SK-N-SH (cell line): ENCODE measurements around the gene F5. TPM values are rescaled to one million over a fixed set of nuclear protein-coding genes. Genes with fewer than 3 reads are reported as not detected.

Experiments used
- CTCF ChIA-PET: fragments of 300-600, 350-600 bp; formaldehyde crosslinking; extraction: SDS; loops from one replicate; lab custom pipeline; 2021; lab: Yijun Ruan, JAX
- POLR2A ChIA-PET: fragments of 350-600 bp; sonication (Branson Sonifier 250); formaldehyde crosslinking; extraction: SDS; loops from one replicate; lab custom pipeline; 2020; ENCODE audit warnings: antibody characterized with exemption, inconsistent platforms; lab: Yijun Ruan, JAX
- DNase-seq: peaks from one replicate; pipeline ENCODE4 v3.0.0; 2012
- H2AFZ ChIP-seq: fragments of 200-600 bp; sonication (generic); 2 replicates; pipeline ENCODE4 v1.8.1; 2016; ENCODE audit warnings: antibody characterized with exemption, mild to moderate bottlenecking, low read depth
- H3F3A ChIP-seq: fragments of 200-600 bp; sonication (generic); replicated peaks from 2 replicates; pipeline ENCODE3; 2016; ENCODE audit warnings: antibody characterized with exemption, mild to moderate bottlenecking; ENCODE audit not compliant: insufficient read depth
- H3K27ac ChIP-seq, 2 experiments: fragments of 200-500 bp in 1 of 2; fragments of 200-600 bp in 1 of 2; sonication (Bioruptor generic) in 1 of 2; sonication (generic), shearing (Covaris generic) in 1 of 2; 2 replicates each; pipeline versions ENCODE4 v1.5.1 to v1.6.1; 2014 to 2016; ENCODE audit warnings: low read depth in 2 of 2, inconsistent platforms in 1 of 2, low read length in 1 of 2, mild to moderate bottlenecking in 1 of 2, mixed read lengths in 1 of 2
- H3K27me3 ChIP-seq: fragments of 200-600 bp; sonication (generic), shearing (Covaris generic); 2 replicates; pipeline ENCODE4 v1.6.1; 2016; ENCODE audit warnings: mixed run types; ENCODE audit not compliant: insufficient read depth
- H3K36me3 ChIP-seq, 2 experiments: fragments of 200-500 bp in 1 of 2; fragments of 200-600 bp in 1 of 2; sonication (Bioruptor generic) in 1 of 2; sonication (generic) in 1 of 2; replicated peaks in 1 of 2; 2 replicates each; pipeline versions ENCODE3 to v1.5.1; 2014 to 2016; ENCODE audit warnings: low read length in 1 of 2, mild to moderate bottlenecking in 1 of 2; ENCODE audit not compliant: insufficient read depth in 2 of 2, control insufficient read depth in 1 of 2
- H3K4me1 ChIP-seq, 2 experiments: fragments of 200-500 bp in 1 of 2; fragments of 200-600 bp in 1 of 2; sonication (Bioruptor generic) in 1 of 2; sonication (generic), shearing (Covaris generic) in 1 of 2; 2 replicates each; pipeline versions ENCODE4 v1.5.1 to v1.6.1; 2014 to 2016; ENCODE audit warnings: low read depth in 1 of 2, low read length in 1 of 2, mixed run types in 1 of 2; ENCODE audit not compliant: insufficient read depth in 2 of 2, control insufficient read depth in 1 of 2
- H3K4me2 ChIP-seq: fragments of 200-600 bp; sonication (generic), shearing (Covaris generic); 2 replicates; pipeline ENCODE4 v1.6.1; 2017; ENCODE audit warnings: mixed run types
- H3K4me3 ChIP-seq, 2 experiments: fragments of 200-500 bp in 1 of 2; fragments of 200-600 bp in 1 of 2; sonication (Bioruptor generic) in 1 of 2; sonication (generic), shearing (Covaris generic) in 1 of 2; 2 replicates each; pipeline versions ENCODE4 v1.5.1 to v1.8.1; 2014 to 2016; ENCODE audit warnings: low read depth in 2 of 2, inconsistent platforms in 1 of 2, low read length in 1 of 2, mild to moderate bottlenecking in 1 of 2, mixed read lengths in 1 of 2, moderate library complexity in 1 of 2
- H3K79me2 ChIP-seq: fragments of 200-600 bp; sonication (generic); 2 replicates; pipeline ENCODE4 v1.8.1; 2017; ENCODE audit warnings: mild to moderate bottlenecking; ENCODE audit not compliant: insufficient read depth
- H3K9ac ChIP-seq: fragments of 200-600 bp; sonication (generic); 2 replicates; pipeline ENCODE4 v1.6.1; 2017; ENCODE audit warnings: mixed run types
- H3K9me2 ChIP-seq: fragments of 200-600 bp; sonication (generic); 2 replicates; pipeline ENCODE4 v1.6.1; 2017; ENCODE audit warnings: mixed run types
- H3K9me3 ChIP-seq: fragments of 200-600 bp; sonication (generic); 2 replicates; pipeline ENCODE4 v1.6.1; 2017; ENCODE audit warnings: mixed run types, mild to moderate bottlenecking, moderate library complexity
- H4K20me1 ChIP-seq: fragments of 200-600 bp; sonication (generic); 2 replicates; pipeline ENCODE4 v1.6.1; 2017; ENCODE audit warnings: mild to moderate bottlenecking, mixed run types; ENCODE audit not compliant: insufficient read depth
- ELF1 ChIP-seq: IDR thresholded peaks from 2 replicates; pipeline ENCODE4 v1.4.0; 2012
- EZH2phosphoT487 ChIP-seq: fragments of 200-600 bp; sonication (generic); IDR thresholded peaks from 2 replicates; pipeline ENCODE4 v1.6.1; 2017; ENCODE audit warnings: low read depth, mixed run types, mild to moderate bottlenecking, antibody characterized with exemption, moderate library complexity, borderline replicate concordance
- FOXJ3 ChIP-seq: sonication (generic); formaldehyde crosslinking; IDR thresholded peaks from 2 replicates; pipeline ENCODE4 v1.5.1; 2020; ENCODE audit warnings: mild to moderate bottlenecking, missing genetic modification reagents
- FOXM1 ChIP-seq: IDR thresholded peaks from 2 replicates; pipeline ENCODE4 v1.4.0; 2012; ENCODE audit warnings: low read depth, mild to moderate bottlenecking
- MXI1 ChIP-seq: IDR thresholded peaks from 2 replicates; pipeline ENCODE4 v1.6.1; 2012; ENCODE audit warnings: mild to moderate bottlenecking, low read depth, low read length, improper control_type of control experiment
- RCOR1 ChIP-seq: fragments of 150-350 bp; IDR thresholded peaks from 2 replicates; pipeline ENCODE4 v1.6.1; 2017; ENCODE audit warnings: antibody characterized with exemption, low read length
- RXRA ChIP-seq: IDR thresholded peaks from 2 replicates; pipeline ENCODE4 v1.4.0; 2012; ENCODE audit warnings: low read depth, mild to moderate bottlenecking, borderline replicate concordance
- TAF1 ChIP-seq: IDR thresholded peaks from 2 replicates; pipeline ENCODE4 v1.6.1; 2012; ENCODE audit warnings: low read depth, mild to moderate bottlenecking, low read length, moderate library complexity, borderline replicate concordance
- YY1 ChIP-seq: IDR thresholded peaks from 2 replicates; pipeline ENCODE4 v1.4.0; 2012; ENCODE audit warnings: low read depth, mild to moderate bottlenecking
- WGBS: methylation state at CpG from one replicate; pipeline ENCODE4 v1.1.6; 2017; ENCODE audit warnings: low lambda C conversion rate; 5-methylcytosine and 5-hydroxymethylcytosine counted together
- polyA plus RNA-seq, 3 experiments: library from polyadenylated mRNA; depleted of rRNA; stranded (reverse); fragments of >200 nt; gene quantifications; 2 replicates each; pipeline ENCODE4 v1.2.3, GENCODE V29; 2012
- TF ChIP-seq, protein P1 (sequence below): fragments of 200-600 bp; sonication (generic); IDR thresholded peaks from 2 replicates; pipeline ENCODE4 v1.6.1; 2017; ENCODE audit warnings: antibody characterized with exemption, mild to moderate bottlenecking, moderate library complexity

F5 gene
- polyA plus RNA-seq, 1 of the 3 experiments (the other 2 are of a cell fraction), result under 0.01 TPM

DNA sequence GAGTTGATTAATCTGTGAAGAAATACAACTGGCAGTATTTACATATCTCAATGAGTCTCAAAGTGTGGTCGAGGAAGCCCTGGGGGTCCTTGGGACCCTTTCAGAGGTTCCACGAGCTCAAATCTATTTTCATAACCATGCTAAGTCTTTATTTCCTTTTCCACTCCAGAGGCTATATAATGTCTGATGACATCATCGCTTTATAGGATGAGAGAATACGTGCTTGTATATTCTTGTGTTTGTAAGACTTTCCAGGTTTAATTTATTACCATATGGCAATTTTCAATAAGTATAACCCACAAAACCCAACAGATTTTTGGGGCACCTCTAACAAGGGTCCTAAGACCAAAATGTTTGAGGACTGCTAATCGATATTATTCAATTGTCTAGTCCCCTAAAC lies 99.1 kb downstream of the F5 start:
- CTCF ChIA-PET, result interaction anchor here (1.3 kb wide), 1 partner anchor 22 kb away, joined by 4 read pairs; no protein-coding TSS in a partner anchor

DNA sequence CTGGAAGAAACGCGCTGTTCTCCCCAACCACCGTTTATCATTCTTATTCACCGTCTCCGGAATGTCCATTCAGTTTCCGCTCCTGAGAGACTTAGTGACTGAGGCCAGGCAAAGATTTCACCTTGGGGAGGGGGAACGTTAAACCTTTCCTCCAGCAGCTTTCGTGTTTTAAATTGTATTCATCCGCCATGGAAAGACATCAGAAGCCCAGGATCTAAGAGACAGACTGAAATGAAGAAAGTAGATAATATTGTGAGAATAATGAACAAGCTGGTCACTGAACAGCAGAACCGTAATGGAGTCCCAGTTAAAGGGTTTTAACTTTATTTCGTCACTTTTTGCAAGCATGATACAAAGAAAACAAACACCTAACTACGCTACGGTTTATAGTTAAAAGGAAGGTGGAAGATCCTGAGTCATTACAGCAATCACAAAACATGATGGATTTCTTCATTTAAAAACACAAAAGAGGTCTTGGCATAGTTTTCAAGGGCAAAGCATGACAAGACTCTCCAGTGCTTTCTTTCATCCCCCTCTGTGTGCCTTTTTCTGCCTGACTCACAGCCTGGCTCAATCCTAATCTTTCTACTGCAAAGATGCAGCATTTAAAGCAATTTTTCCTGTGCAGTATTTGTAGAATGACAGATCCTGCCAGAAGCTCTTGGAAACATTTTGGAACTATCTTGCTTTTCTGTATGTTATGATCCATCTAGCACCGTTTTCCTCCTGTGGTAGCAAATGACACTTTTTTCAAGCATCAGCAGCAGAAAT lies 99.8 kb downstream of the F5 start:
- Histone ChIP-seq H4K20me1 (no peaks in the 10 kb centered on the region), H3K79me2 (peaks cover 29% of the 10 kb centered on the region; the same call in 1 of the 2 replicates), H2AFZ (peak overlapping the region; percentile 91), H3K4me2 (peak overlapping the region; percentile 92), H3K27ac (peak overlapping the region; percentile 92 to 96), H3K9me2 (no peaks in the 10 kb centered on the region), H3K4me1 (peaks cover 10 to 31% of the 10 kb centered on the region in 2 experiments), H3K36me3 (no peaks in the 10 kb centered on the region), H3K4me3 (peak overlapping the region; percentile 78 to 92), H3F3A (peaks cover 14% of the 10 kb centered on the region), H3K27me3 (no peaks in the 10 kb centered on the region), H3K9ac (peak overlapping the region; percentile 86), H3K9me3 (no peaks in the 10 kb centered on the region)
- 20% methylated on average over 14 of the region's 14 CpGs for WGBS
- ChIA-PET POLR2A (interaction anchor here (0.7 to 1.3 kb wide), 4 partner anchors 59 to 1045 kb away, joined by 3 to 7 read pairs (median 3); partner anchors contain the start of genes BLZF1 and CCDC181), CTCF (interaction anchor here (0.7 to 1.5 kb wide), 7 partner anchors 20 to 125 kb away, joined by 3 to 4 read pairs (median 3); no protein-coding TSS in a partner anchor)
- TF ChIP-seq ELF1 (no peak), TAF1 (no peak), RCOR1 (no peak), FOXM1 (no peak), FOXJ3 (CRISPR knock-in tag) (no peak), YY1 (peak; percentile 64; the same call in 1 of the 2 replicates), RXRA (no peak), MXI1 (no peak)
- TF ChIP-seq, protein P1, sequence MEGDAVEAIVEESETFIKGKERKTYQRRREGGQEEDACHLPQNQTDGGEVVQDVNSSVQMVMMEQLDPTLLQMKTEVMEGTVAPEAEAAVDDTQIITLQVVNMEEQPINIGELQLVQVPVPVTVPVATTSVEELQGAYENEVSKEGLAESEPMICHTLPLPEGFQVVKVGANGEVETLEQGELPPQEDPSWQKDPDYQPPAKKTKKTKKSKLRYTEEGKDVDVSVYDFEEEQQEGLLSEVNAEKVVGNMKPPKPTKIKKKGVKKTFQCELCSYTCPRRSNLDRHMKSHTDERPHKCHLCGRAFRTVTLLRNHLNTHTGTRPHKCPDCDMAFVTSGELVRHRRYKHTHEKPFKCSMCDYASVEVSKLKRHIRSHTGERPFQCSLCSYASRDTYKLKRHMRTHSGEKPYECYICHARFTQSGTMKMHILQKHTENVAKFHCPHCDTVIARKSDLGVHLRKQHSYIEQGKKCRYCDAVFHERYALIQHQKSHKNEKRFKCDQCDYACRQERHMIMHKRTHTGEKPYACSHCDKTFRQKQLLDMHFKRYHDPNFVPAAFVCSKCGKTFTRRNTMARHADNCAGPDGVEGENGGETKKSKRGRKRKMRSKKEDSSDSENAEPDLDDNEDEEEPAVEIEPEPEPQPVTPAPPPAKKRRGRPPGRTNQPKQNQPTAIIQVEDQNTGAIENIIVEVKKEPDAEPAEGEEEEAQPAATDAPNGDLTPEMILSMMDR, result no peak
- no peak for DNase-seq

More for the DNA sequence above, 99.1 kb downstream of the F5 start:
- Histone ChIP-seq H3K4me1 (peaks cover 10 to 31% of the 10 kb centered on the region in 2 experiments), H3K27me3 (no peaks in the 10 kb centered on the region), H3K9me3 (no peaks in the 10 kb centered on the region), H3K4me3 (no peak overlapping the region), H3K27ac (peak overlapping the region; percentile 92 to 96), H2AFZ (peak overlapping the region; percentile 91), H3K4me2 (peak overlapping the region; percentile 92), H4K20me1 (no peaks in the 10 kb centered on the region), H3K9me2 (no peaks in the 10 kb centered on the region), H3F3A (peaks cover 14% of the 10 kb centered on the region), H3K79me2 (peaks cover 29% of the 10 kb centered on the region; the same call in 1 of the 2 replicates), H3K36me3 (no peaks in the 10 kb centered on the region), H3K9ac (peak overlapping the region; percentile 86; the same call in 1 of the 2 replicates)
- TF ChIP-seq FOXM1, result no peak
- no peak for TF ChIP-seq MXI1
- no peak for TF ChIP-seq EZH2phosphoT487
- POLR2A ChIA-PET, result interaction anchor here (0.7 kb wide), 1 partner anchor 1044 kb away, joined by 3 read pairs; no protein-coding TSS in a partner anchor
- 92% methylated on average over 5 of the region's 5 CpGs for WGBS
- DNase-seq, result no peak
